ENCODE measurements around the gene GADD45G.

Gene GADD45G

DNA sequence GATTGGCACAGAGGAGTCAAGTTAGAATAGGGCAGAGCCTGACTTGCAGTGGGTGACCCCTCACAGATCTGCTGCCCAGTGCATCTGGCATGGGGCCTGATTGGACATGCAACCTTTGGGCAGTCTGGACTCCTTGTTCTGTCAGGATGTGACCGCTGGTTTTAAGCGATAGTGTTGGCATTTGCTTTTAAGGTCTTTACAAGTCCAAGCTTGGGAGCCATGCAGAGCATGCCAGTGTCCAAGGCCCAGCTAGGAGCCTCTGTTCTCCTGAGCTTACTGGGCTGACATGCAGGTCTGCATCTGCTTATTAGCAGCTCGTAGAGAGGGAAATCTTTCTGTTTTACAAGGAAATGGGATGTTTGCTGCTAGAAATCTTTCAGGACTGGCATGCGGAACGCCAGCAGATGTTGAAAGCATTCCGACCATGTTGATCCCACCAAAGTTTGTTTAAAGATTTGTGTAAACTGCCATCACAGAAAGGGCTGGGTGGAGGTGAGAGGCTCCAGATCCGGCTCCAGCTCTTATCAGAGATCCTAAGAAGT, 27.5 kb downstream of the GADD45G start:
- no peak for DNase-seq

DNA sequence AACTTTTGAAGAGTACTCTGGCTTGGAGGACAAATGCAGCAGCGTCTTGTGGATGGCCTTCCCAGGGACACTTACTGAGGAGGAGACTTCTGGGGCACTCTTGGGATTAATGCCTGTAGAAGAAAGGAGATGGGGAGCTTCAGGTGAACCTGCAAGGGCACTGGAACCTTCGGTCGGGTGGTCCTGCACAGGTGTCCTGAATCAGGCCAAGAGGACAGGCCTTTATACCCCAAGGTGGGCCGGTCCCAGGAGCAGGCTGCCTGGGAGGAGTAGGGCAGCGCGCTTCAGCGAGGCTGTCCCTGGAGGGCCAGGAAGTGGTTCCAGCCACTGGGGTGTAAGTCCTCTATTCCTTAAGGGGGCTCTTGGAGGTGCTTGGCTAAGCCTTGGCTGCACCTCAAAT, 27.9 kb downstream of the GADD45G start:
- DNase-seq = no peak

DNA sequence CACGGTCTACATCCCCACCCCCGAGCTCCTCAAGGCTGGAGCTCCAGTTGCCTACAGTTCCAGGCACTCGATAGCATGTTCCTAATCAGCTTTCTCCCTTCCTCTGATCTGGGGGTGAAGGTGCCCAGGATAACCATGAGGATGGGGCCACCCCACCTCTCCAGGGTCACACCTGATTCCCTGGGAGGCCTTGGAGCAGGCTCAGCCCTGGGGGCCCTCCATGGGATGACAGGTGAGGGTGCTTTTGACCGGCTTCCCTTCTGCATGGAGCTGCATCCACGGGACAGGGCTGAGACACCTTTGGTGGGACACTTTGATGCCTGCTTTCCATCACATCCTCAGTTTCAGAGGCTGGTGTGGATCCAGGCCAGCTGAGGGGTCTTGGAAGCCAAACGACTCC, 28.6 kb downstream of the GADD45G start:
- no peak for DNase-seq

DNA sequence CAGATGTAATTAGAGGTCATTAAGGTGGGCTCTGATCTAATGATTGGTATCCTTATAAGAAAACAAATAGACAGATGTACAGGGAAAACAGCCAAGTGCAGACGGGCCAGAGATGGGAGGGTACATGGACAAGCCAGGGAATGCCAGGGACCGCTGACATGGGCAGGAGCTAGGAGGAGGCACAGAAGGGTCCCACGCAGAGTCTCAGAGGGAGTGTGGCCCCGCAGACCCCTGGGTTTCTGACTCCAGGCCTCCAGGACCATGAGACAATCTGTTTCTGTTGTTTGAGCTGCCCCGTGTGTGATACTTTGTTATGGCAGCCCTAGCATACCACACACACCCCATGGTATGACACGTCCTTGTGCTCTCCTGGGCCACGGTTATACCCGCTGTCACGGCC, 29.1 kb downstream of the GADD45G start:
- no peak for DNase-seq

DNA sequence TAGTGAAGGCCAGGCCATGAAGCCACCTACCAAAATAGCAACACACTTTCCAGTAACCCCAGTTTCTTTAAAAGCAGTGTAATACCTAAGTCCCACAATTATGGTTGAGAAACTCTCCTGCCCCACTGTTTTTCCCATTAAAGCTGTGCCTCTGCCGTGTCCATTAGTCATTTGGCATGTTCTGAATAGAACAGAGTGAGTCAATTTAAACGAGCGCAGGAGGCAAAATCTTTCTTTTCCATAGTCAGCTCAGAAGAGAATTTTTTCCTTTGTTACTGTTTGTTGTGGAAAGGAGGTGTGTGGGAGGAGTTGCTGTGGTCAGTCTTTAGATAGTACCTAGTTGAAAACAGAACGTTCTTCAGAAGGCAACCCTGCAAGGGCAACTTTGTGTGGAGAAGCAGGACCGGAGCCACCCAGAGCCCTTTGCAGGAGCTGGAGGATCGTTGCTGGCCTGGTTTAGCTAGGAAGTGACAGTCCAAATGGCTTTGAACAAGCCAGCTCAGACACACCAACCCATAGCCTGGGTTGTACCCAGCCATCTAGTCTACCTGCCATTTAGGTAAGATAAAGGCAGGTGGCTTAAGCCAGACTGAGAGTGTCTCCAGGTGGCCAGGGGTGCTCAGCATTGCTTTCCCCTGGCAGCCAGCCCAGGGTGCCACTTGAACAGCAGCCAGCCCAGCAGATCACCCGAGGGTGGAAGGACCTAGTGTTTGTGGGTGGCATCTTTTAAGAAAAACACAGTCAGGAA, 30.4 kb downstream of the GADD45G start:
- DNase-seq = no peak

DNA sequence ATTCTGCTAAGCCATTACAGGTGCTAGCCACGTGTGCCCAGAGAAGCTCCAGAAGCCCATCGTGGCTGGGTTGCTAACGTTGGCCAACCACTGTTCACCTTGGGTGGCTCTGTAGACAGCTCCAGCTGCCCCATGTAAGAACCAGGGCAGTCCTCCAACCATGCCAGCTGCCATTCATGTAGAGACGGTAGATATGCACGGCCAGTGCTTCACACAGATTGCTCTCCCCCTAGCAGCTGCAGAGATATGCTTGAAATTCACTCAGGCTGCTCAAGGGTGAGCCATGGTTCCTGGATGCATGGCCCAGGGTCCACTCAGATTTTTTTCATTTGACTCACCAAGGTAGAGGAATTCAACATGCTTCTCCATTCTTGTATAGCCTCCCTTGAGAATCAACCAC, 31.0 kb downstream of the GADD45G start:
- no peak for DNase-seq

DNA sequence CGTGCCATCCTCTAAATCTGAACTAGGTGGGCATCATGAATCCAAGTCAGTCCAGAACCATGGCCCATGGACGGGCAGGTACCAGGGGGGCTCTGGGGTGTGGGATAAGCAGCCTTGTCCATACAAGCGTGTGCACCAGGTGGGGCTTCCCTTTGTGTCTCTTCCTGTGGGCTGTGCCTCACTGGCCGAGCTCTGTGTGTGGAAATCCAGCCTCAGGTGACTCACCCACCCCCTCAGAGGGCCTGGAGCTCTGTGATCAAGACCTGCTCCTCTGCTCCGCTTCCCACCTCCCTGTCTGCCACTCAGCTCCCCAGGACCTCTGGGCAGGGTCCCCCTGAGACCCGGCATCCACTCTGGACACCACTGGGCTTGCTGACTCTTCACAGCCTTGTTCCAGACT, 33.0 kb downstream of the GADD45G start:
- DNase-seq = no peak

DNA sequence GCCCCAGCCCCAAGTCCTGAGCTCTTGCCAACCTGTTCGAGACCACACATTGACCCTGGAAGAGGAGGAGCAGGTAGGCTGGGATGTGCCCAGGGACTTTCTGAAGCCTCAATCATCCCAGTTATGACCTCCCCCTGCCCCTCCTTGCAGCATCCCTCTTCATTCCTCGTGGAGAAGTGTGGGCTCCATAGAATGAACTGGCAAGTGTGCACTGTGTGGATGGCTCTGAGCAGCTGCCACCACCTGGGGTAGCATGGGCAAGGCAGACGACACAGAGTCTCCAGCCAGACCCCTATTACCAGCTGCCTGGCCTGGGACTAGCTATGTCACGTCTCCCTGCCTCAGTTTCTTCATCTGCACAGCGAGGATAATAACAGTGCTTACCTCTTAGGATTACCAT, 33.5 kb downstream of the GADD45G start:
- no peak for DNase-seq

DNA sequence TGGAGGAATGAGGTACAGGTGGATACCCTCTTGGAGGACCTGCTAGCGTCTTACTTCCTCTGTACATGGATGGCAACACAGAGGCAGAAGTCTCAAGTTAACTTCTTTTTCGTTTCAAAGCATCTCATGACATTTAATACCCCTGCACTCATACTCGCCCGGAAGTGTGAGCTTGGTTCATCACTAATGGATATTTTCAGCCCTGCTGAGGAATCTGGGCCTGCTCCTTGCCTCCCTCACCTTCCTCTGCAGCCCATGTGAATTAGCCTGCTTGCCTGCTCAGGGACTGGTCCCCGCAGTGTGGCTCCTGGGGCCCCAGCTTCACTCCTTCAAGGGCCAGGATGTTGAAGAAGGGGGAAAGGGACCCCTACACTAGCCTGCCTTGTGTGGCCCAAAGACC, 34.1 kb downstream of the GADD45G start:
- DNase-seq = no peak

DNA sequence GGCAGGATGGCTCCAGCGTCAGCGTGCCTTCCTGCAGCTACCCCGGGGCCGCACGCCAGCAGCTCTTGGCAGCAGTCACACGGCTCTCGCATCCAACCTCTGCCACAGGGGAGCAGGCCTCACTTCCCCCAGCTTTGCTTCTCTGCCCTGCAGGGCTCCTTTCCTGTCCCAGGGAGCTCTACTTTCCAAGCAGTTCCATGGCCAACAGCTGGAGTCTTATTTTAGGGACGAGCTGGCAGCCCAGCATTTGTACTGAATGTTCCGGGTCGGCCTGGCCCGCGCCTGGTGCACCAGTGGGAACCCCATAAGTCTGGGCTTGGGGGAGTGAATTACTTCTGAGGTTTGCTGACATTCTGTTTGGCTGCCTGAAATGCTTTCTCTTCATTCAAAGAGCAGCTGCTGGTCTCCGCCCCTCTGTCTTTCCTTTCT, 34.6 kb downstream of the GADD45G start:
- DNase-seq = no peak

DNA sequence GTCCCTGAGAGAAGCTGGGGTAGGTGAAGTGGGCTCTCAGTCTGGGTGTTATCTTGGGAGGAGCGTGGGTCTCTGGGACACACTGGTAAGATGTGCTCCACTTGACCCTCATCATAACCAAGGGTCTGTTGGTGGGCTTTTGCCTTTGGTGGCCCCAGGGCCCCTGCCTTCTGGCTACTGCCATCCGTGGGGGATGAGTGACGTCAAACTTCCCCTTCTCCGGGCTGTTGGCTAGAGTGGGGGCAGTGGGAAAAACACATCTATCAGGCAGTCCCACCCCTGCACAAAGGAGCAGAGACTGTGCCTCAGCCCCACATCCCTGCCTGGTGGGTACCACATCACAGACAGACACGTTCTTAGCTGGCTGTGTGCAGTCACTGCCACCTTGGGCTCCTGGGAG, 35.1 kb downstream of the GADD45G start:
- DNase-seq = no peak

DNA sequence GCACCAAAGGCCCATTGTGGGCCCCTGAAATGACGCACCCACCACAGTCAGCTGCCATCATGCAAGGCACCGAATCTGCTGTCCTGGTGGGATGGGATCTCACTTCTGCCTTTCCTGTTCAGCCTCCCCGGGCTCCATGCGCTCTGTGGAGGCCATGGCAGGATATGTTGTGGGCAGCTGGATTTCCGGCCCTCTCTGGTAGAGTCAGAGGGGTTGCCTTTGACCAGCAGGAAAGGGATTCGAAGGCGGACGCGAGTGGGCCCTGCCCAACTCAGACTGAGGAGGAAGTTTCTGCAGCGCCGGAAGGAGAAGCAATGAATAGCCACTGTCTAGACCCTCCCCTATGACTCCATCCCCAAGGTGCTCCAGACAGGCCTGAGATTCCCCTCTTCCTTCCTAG, 35.5 kb downstream of the GADD45G start:
- no peak for DNase-seq

DNA sequence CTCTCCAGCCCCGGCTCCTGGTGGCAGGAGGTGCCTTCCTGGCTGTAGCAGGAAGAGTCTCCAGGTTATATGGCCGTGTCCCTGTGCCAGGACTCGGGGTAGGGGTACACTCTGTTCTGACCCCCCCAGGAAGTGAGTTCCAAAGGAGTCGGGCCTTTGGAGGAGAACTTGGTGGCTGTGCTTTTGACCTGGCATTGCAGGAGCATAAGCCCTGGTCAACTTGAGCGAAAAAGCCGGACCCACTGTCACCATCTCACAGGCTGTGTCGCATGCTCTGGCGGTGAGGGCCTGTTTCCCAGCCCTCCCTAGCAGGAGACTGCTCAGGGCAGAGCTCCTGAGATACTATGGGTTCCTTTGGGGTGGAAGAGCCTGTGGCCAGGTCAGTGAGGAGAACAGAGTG, 36.0 kb downstream of the GADD45G start:
- DNase-seq = no peak

DNA sequence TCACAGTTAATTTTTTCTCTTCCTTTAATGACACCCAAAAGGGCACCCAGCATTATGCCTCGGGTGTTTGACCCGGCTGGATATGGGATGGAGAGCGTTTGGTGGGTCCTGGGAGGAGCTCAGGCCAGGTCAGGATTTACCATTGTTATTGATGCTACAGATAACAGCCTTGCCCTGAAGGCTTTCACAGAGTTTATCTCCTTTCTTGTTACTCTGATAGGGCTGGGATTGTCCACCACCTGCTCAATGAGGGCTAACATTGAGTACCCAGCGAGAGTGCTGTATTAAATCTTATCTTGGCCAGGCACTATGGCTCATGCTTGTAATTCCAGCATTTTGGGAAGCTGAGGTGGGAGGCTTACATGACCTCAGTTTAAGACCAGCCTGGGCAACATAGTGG, 37.2 kb downstream of the GADD45G start:
- DNase-seq = no peak

DNA sequence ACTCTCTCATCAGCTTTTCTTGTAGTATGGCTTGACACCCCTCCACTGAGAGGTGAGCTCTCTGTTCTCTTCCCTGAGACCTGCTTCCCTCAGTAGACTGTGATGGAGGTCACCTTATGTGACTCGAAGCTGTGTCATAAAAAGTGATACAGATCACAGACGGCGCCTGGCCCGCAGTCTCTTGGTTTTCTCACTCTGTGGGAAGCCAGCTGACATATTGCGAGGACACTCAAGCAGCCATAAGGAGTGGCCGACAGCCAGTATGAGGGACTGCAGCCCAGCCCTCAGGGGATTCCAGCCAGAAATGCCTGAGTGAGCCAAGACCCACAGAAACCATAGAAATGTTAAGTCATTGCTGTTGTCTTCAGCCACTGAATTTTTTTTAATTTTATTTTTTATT, 38.0 kb downstream of the GADD45G start:
- DNase-seq = no peak

DNA sequence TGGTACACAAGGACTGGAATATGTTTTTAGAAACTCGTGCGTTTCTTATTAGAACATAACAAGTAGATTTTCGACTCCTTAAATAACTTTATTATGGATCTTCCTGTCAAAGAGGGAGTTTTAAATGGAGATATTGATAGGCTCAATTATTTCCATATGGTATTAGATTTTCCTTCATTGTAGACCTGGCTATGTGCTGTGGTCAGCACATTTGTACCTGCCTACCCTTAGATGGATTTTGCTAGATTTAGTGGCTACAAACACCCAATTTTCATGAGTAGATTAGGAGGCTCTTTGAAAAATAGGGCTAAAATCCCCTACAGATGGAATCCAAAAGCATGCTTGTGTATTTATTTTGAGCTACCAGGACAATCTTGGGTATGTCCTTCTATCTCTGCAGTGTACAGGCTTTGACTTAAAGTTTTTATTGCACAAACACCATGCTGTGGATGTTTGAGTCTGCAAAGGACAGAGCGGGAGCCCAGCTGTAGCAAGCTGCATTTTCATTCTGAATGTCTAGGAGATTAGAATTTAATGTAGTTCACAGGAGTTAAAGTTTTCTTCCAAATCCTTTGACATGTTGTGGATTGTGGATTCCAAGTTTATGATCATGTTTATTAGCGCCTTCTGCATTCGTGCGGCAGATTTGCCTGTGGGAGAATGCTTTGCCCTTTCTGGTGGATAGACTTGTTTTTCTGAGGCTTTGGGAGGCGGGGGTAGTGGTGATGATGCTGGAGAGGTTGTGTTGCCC, 41.6 kb downstream of the GADD45G start:
- no peak for DNase-seq

DNA sequence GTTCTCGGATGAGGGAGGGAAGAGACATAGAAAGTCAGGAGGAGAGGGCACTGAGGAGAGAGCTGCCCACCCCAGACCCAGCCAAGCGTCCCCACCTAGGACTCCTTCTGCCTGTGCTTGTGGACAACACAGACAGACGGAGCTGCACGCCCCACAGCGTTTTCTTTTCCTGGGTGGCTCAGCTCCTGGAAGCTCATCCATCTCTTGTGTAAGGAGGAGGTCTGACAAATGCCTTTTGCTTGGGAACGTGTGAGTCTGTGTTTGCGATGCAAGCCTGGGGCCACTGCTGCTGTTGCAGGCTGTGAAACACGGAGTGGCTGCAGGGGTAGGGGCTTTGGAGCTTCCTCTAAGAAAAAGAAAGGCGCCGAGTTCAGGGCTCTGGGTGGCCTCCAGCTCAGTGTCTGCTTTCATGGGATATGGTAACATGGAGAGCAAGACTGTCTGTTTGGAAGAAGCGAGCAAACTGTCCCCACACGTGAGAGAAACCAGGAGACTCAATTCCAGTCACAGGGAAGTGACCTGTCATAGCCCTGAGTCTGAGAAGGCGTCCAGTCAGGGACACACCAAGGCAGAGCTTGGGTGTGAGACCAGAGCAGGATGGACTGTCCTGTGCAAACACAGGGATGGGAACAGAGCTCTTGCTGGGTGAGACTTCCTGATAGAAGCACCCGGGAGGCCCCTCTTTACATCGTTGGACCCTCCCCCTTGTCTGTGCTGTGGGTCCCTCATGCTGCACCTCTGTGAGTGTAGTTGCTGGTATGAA, 42.7 kb downstream of the GADD45G start:
- DNase-seq = no peak

DNA sequence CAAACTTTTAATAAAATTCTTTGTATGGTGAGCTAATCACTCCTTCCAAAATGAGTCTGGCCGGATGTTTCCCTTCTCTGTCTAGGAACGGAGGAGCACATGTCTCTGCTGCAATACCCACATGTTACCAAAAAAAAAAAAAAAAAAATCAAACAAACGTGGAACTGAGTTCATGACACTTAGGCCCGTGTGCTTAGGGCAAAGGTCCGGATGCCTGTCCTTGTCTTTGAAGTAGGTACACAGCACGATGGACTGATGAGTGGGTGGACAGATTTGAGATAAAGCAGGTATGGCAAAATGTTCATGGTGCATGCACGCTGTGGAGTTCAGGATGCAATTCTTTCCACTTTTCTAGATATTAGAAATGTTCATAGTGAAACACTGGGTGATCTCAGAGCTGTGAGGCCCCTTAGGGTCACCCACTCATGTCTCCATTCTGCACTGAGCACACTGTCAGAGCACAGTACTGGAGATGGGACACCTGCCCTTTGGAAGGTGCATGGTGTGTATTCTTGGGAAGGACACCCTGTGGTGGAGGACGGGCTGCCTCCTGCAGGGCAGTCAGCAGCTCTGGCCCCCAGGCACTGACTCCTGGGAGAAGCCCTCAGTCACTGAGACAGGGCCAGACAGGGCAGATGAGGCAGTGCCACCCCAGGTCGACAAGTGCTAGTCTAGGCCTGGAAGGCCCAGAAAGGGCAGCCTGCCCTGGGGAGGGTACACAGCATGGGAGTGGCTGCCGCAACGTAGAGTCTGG, 43.6 kb downstream of the GADD45G start:
- DNase-seq = no peak

DNA sequence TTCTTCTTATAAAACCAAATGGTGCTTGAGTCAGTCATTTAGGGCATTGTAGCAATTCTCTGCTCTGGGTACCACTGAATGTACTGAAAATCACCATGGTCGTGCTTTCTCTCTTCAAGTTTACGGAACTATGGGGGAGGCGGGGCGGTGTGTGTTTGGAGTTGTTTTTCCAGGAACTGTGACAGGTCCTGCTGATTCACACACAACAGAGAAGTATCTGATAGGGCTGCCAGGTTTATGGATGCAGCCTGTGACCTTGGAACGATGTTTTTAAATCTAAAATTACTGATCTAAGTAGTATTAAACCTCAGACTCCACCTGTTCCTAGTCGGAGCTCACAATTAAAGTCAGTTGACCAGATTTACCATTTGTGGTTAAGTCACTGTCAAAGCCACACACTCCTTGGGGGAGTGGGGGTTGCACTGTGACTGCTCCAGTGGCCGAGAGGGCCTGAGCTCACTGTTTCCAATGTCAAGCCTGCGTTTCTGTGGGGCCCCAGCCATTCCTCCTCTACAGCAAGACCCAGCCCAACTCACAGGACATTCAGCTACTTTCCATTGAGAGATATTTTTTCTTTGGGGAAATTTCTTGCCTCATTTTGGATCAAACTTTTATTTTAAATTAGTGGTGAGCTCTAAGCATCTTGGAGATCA, 44.4 kb downstream of the GADD45G start:
- no peak for DNase-seq

DNA sequence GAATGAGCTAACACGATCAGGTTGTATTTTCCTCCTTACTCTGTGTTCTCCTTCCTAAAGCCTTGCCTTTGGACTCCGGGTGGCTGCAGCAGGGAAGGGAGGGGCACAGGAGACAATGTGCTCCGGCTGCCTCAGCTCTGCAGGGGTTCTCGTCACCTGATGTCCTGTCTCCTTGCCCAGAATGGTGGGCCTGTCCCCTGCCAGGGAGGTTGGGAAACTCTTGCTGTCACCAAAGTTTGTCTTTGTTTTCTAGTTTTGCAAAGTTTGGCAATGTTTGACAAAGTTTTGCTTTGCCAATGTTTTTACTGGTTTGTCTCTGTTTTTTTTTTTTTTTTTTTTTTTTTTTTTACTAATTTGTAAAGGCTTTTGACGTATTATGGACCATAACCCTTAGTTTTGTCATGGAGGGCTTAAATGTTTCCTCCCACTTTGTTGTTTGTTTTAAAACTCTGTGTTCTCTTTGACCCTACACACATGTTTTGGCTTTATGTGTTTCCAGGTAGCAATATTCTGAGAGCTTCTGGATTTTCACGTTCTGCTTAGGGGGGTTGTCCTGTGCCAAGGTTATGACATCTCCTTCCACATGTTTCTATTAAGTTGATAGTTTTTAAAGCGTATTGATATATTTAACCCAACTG, 49.3 kb downstream of the GADD45G start:
- no peak for DNase-seq
